ENCODE results near the gene RXRA.

The RXRA gene

GRCh38 chr9:134463280-134463679 is 137.0 kb downstream of the RXRA start:
- no peak for DNase-seq (ENCODE audit: low read depth in 1 of 2, low spot score in 1 of 2)

DNA sequence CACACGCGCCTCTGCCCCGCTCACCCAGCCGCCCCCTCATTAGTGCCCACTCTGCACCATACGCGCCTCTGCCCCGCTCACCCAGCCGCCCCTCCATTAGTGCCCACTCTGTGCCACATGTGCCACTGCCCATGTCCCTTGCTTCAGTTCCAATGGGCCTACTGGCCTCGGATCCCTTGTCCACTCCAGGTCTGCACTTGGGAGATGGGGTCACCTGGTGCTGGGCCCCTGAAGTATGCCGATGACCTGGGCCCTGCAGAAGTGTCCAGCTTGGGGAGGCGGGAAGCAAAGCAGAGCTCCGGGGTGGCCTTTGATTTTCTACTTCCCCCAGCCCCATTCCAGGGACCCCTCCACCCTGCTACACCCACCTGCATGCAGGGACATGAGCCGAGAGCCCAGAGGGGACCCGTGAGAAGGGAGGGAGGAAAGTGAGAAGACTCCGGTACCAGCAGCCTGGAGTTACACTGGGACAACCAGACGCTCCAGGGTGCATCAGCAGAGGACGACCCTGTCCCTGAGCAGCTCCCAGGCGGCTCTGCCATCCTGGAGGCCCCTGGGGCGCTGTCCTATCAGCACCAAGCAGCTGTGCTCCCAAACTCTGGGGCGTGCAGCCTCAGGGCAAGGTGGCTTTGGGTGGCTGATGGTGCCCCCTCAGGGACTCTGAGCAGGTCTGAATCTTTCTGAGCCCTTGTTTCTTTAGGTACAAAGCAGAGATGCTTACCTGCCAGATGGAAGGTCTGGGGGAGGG is 140.8 kb downstream of the RXRA start:
- no peak for DNase-seq (ENCODE audit: low read depth in 1 of 2, low spot score in 1 of 2)

GRCh38 chr9:134468358-134468757 is 142.1 kb downstream of the RXRA start:
- DNase-seq (ENCODE audit: low read depth in 1 of 2, low spot score in 1 of 2), result no peak

- no peak for DNase-seq (ENCODE audit: low read depth in 1 of 2, low spot score in 1 of 2)
Measured at GRCh38 chr9:134469041-134469875, 143.0 kb downstream of the RXRA start.

GRCh38 chr9:134472256-134472655 is 146.0 kb downstream of the RXRA start:
- DNase-seq (ENCODE audit: low read depth in 1 of 2, low spot score in 1 of 2), result no peak

DNA sequence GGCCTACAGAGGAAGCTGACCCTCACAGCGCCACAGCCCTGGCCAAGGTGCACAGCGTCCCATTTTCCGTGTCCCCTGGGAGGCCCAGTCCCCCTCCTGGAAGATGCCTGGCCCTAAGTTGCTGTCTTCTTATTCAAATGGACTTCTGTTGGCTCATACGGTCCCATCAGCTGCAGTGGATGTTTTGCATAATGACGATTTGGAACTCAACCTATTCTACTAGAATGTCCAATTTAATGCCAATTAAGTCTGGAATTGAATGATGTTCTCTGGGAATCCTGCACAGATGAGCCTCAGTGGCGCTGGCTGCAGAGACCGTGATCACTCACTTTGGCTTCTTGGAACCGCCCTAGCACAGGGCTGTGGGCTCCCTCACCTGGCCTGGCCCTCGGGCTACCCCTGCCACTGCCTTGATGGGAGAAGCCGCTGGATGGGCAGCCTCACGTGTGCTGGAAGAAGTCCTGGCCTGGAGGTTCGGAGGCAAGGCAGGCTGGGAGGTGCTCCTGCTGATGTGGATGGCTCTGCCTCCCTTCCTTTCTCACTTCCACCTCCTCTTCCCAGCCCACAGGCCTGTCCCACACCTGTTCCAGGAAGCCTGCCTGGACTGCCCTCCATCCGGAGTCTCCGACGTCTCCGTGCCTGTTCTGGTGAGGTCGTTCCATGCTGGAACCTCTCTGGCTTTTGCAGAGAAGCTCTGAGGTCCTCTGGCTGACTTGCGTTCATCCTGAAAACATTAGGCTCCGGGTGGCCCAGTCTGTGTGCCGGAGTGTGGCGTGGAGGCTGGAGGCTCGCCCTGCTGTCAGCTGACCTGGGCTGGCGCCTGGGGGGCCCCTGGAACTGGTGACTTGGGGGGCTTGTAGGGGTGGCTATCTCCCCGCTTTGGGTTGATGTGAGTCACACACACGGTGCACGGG is 147.1 kb downstream of the RXRA start:
- DNase-seq (ENCODE audit: low read depth in 1 of 2, low spot score in 1 of 2), result no peak

DNA sequence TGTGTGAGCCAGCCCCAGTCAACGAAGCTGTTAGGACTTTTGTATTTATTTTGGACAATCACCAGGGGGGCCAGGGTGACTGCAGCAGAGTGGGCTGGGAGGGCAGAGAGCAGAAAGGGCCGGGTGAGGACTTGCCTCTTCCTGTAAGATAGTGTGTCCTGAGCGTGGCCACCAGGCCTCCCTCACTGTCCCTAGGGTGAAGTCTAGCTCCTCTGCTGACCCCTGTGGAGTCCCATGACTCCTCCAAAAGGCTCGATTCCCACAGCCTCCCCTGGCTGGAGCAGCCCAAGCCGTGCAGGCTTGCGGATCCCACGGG is 147.8 kb downstream of the RXRA start:
- DNase-seq (ENCODE audit: low read depth in 1 of 2, low spot score in 1 of 2), result no peak

DNA sequence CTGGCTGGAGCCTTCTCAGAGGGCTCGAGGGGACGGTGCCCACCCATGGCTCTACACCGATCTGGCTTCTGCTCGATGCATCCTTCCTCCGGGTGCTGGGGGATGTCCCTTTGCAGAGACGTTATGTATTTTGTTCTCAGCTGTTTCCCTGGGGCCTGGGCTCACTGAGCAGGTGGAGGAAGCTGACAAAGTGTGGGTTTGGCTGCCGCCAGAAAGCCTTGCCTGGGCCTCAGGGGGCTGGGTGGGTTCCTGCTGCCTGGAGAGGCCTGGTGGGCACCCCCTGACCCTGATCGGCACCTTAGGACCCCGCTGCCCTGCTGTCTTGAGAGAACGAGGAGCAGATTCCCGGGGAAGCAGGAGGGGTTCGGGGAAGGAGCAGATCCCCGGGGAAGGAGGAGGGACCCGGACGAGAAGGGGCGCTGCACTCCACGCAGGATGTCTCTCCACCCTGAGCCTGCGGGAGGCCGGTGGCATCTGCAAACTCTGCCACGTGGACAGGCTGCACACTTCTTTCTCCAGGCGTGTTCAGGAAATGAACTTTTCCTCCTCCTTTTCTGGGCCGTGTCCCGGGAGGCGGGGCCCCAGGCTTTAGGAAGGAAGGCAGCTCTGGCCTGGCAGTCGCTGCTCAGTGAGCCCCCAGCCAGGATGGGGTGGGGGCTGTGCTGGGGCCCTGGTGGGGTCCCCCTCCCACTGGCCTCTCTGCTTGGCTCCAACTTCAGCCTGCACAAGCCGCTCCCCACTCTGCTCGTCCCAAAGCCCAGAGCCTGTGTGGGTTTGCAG is 148.9 kb downstream of the RXRA start:
- DNase-seq (ENCODE audit: low read depth in 1 of 2, low spot score in 1 of 2), result no peak

DNA sequence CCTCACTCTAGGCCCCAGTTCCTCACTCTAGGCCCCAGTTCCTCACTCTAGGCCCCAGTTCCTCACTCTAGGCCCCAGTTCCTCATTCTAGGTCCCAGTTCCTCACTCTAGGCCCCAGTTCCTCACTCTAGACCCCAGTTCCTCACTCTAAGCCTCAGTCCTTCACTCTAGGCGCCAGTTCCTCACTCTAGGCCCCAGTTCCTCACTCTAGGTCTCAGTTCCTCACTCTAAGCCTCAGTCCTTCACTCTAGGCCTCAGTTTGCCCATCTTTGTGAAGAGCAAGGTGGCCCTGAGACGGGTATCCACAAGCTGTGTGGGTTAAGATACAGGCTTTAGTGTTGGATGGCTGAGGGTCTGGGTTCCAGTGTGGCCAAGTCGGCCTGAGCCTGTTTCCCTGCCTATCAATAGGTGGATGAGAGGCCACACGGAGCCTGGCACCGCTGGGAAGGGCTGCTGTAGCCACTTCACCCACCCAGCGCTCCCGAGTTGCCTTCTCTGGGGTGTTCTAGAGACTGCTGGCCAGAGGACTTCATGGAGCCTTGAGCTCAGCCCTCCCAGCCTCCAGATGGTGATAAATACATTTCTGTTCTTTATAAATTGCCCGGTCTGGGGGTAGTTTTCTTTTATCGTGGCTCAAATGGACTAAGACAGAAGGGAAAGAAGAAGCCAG is 150.2 kb downstream of the RXRA start:
- no peak for DNase-seq (ENCODE audit: low read depth in 1 of 2, low spot score in 1 of 2)

- no peak for DNase-seq (ENCODE audit: low read depth in 1 of 2, low spot score in 1 of 2)
Measured at GRCh38 chr9:134476942-134477335, 150.7 kb downstream of the RXRA start.

- no peak for DNase-seq (ENCODE audit: low read depth in 1 of 2, low spot score in 1 of 2)
Measured at GRCh38 chr9:134477342-134477925, 151.2 kb downstream of the RXRA start.

GRCh38 chr9:134477927-134478326 is 151.7 kb downstream of the RXRA start:
- no peak for DNase-seq (ENCODE audit: low read depth in 1 of 2, low spot score in 1 of 2)

GRCh38 chr9:134481762-134482161 is 155.5 kb downstream of the RXRA start:
- no peak for DNase-seq (ENCODE audit: low read depth in 1 of 2, low spot score in 1 of 2)

GRCh38 chr9:134482226-134482625 is 156.0 kb downstream of the RXRA start:
- DNase-seq (ENCODE audit: low read depth in 1 of 2, low spot score in 1 of 2), result no peak

GRCh38 chr9:134483361-134484184 is 157.3 kb downstream of the RXRA start:
- DNase-seq (ENCODE audit: low read depth in 1 of 2, low spot score in 1 of 2), result no peak

GRCh38 chr9:134484479-134484878 is 158.2 kb downstream of the RXRA start:
- no peak for DNase-seq (ENCODE audit: low read depth in 1 of 2, low spot score in 1 of 2)

GRCh38 chr9:134485653-134486052 is 159.4 kb downstream of the RXRA start:
- DNase-seq (ENCODE audit: low read depth in 1 of 2, low spot score in 1 of 2), result no peak

- no peak for DNase-seq (ENCODE audit: low read depth in 1 of 2, low spot score in 1 of 2)
Measured at GRCh38 chr9:134486143-134486591, 159.9 kb downstream of the RXRA start.

DNA sequence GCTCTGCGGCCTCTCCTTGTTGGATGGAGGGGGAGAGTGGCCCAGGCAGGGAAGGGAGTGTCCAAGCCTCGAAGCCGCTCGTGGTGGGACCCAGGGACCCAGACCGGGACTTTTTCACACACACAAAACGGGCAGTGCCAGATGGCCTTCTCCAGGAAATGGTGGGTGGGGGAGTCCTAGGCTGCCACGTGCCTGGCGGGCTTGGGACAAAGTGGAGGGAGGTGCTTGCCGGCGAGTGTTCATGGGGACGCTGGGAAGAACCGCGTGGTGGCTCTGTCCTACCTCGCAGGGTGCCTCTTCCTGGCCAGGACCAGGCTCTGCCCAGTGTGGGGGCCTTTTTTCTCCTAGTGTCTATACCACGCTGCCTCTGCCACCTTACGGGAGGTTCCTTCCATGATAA is 160.3 kb downstream of the RXRA start:
- no peak for DNase-seq (ENCODE audit: low read depth in 1 of 2, low spot score in 1 of 2)

All from activated CD4-positive, alpha-beta T cell treated with anti-CD3 and anti-CD28 coated beads, Interleukin-2, amount 50 U/mL, for 24 hours (primary cell).